Muscle layer of duodenum (tissue), 2 donors: ENCODE measurements around the gene CACNA2D2.

Source experiments
- H3K27ac ChIP-seq: one replicate; pipeline ENCODE4 v1.7.0; 2013; ENCODE audit warnings: mild to moderate bottlenecking, low read length
- H3K27me3 ChIP-seq: one replicate; pipeline ENCODE4 v1.7.0; 2013; ENCODE audit warnings: low read depth, mild to moderate bottlenecking, control low read depth, low read length
- H3K36me3 ChIP-seq, 2 donors: one replicate each; pipeline ENCODE4 v1.7.0; 2013; ENCODE audit warnings: low read length in 2 of 2, control low read depth in 1 of 2, mild to moderate bottlenecking in 1 of 2; ENCODE audit not compliant: insufficient read depth in 2 of 2, control insufficient read depth in 1 of 2
- H3K4me1 ChIP-seq, 2 donors: one replicate each; pipeline ENCODE4 v1.7.0; 2013; ENCODE audit warnings: low read length in 2 of 2, mild to moderate bottlenecking in 2 of 2, control low read depth in 1 of 2, moderate library complexity in 1 of 2; ENCODE audit not compliant: insufficient read depth in 2 of 2, control insufficient read depth in 1 of 2
- H3K4me3 ChIP-seq, 2 donors: one replicate each; pipeline ENCODE4 v1.7.0; 2013; ENCODE audit warnings: low read length in 2 of 2, low read depth in 1 of 2, mild to moderate bottlenecking in 1 of 2
- H3K9me3 ChIP-seq, 2 donors: one replicate each; pipeline ENCODE4 v1.7.0; 2013; ENCODE audit warnings: low read length in 2 of 2, control low read depth in 1 of 2, mild to moderate bottlenecking in 1 of 2; ENCODE audit not compliant: control insufficient read depth in 1 of 2
- donor health status: healthy.

The CACNA2D2 gene

DNA sequence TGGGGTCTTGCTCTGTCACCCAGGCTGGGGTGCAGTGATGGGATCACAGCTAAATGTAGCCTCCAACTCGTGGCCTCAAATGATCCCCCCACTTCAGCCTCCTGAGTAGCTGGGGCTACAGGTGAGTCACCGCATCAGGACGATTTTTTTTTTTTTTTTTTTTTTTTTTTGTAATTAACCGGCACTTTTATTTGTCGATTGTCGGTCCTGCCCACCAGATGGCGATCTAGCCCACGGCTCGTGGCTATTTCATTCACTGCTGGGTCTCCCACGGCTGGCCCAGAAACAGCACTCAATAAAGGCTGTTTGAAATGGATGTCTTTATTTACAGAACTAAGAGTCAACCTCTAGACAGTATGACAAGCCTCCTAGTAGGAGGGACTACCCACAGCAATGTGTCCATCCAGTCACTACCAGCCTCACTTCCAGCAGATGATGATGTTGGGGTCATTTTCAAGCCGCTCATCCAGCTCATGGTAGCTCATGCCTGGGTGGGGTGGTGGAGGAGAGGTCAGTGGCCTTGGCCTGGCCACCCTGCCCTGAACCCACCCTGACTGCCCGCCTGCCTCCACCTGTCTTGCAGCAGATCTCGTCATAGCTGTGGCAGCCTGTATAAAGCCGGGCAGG is 156.1 kb downstream of the CACNA2D2 start:
- H3K4me1 ChIP-seq = peaks cover 18 to 43% of the 10 kb centered on the region in 2 donors

DNA sequence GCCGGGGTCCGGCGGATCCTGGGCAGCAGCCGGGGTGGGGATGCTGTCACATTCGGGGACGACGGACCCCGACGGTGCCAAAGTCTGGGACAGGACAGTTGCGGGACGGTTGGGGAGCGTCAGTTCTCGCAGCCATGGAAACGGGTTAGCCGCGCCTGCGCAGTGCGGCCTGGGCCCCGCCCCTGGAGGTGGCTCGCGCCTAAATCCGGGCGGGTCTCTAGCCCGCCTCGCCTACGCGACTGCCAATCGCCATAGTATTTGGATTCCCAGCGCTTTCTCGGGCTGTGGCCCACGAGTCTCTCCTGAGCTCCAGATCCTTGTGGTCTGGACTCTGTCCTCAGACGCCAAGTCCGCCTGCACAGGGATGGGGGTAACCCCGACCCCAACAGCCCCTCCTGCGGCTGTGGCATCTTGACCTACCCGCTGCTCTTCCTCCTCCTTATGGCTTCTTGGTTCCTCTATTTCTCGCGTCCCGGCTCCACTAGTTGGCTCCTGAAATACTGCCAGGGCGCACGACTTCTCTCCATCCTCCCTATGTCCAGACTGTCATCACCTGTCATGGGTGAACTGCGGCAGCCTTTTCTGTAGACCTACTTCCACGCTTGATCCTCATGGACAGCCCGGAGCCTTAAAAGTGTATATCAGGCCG is 157.7 kb downstream of the CACNA2D2 start, which contains the start of gene ZMYND10:
Gene ZMYND10, minus strand, starts transcription at position 147 of the 649 bp plus-strand sequence. CDS start 153 bp downstream, outside the sequence.
- peaks cover 5 to 18% of the 10 kb centered on the region in 2 donors for H3K36me3 ChIP-seq
- H3K27me3 ChIP-seq = no peaks in the 10 kb centered on the region
- peaks cover 20 to 44% of the 10 kb centered on the region in 2 donors for H3K4me1 ChIP-seq
- peak within 1 kb of the TSS; percentile 53 to 61 for H3K4me3 ChIP-seq
- H3K9me3 ChIP-seq = no peaks in the 10 kb centered on the region
- no peak within 1 kb of the TSS for H3K27ac ChIP-seq

More for the DNA sequence above, 156.1 kb downstream of the CACNA2D2 start:
- H3K27me3 ChIP-seq = no peaks in the 10 kb centered on the region
- H3K4me3 ChIP-seq = no peak overlapping the region
- no peak overlapping the region for H3K27ac ChIP-seq
- peaks cover 5 to 20% of the 10 kb centered on the region in 2 donors for H3K36me3 ChIP-seq
- H3K9me3 ChIP-seq = no peaks in the 10 kb centered on the region

DNA sequence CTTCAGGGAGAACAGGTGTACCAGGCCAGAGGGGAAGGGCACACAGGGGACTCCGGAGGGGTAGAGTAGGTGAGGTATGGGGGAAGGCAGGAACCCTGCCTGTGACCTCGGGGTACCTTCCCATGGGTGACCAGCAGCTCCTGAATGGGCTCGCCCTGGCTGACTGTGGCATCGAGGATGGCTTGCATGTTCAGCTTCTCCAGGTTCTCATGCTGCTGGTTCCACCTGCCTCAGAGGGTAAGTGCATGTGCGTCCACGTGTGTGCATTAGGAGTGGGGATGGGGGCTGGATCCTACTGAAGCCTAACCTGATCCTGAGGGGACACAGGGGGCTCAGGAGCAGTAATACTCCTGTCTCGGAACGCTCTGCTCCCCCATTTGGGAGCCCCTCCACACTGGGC is 158.4 kb downstream of the CACNA2D2 start:
- H3K4me3 ChIP-seq = peak overlapping the region; percentile 53 to 61

DNA sequence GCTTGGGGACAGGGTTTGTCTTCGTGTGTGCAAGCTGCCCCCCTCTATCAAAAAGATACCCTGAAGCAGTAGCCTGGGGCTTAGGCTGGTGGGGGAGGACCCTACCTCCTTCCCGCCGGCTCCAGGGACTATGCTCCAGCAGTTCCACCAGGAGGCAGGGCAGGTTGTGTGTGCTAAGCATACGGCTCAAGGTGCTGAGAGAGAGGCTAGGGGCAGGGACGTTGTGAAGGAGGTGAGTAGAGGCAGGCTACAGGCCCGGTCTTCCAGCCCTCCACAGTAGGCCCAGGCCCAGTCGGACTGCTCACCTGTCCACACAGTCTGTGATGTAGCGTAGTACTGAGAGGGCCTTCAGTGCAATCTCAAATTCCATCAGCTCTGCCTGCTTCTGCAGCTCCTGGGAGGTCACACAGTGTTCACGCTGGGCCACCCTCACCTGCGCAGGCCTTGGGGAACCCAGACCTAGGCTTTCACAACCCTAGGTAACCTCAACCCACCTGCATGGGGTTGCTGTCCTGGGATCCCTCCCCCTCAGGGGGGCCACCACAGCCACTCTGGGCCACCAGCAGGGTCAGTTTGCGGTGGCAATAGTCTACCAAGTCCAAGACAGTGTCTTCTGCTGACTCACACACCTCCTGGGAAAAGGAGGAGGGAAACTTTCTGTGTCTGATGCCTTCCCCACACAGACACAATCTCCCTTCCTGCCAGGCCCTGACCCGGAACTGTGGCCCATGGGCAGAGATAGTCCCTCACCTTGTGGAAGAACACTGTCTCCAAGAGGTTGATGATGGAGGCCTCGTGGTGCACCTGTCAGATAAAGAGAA is 160.4 kb downstream of the CACNA2D2 start:
- peaks cover 13 to 46% of the 10 kb centered on the region in 2 donors for H3K4me1 ChIP-seq
- H3K27ac ChIP-seq = no peak overlapping the region

More for the DNA sequence above, 158.4 kb downstream of the CACNA2D2 start:
- H3K4me1 ChIP-seq = peaks cover 16 to 48% of the 10 kb centered on the region in 2 donors
- H3K9me3 ChIP-seq = no peaks in the 10 kb centered on the region
- no peaks in the 10 kb centered on the region for H3K27me3 ChIP-seq
- H3K36me3 ChIP-seq = peaks cover 5 to 17% of the 10 kb centered on the region in 2 donors
- no peak overlapping the region for H3K27ac ChIP-seq

DNA sequence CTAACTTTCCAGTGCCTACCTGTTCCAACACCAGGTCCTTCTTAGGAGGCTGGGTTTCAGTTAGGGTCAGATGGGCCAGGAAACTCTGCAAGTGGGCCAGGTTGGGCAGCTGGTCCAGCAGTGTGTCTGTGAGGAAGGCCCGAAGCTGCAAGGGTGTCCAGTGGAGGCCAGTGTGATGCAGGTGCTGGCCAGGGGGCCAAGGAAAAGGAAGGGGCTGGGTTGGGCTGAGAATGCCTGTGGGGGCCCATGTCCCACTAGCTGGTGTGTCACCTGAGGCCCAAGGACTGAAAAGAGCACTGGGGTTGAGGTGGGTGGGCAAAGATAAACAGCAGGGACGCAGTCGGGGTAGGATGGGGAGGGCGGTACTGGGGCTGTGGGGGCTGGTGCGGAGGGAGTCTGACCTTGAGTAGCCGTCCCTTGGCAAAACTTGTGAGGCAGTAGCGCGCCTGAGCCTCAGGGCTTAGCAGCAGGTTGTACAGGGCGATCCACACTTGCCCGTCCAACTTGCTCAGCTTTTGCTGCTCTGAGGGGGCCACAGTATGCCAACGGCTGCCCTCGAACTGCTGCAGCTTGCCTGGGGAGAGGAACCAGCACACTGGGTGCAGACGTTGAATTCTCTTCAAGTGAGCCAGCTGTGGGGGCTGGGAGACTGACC is 161.3 kb downstream of the CACNA2D2 start:
- no peaks in the 10 kb centered on the region for H3K9me3 ChIP-seq
- no peaks in the 10 kb centered on the region for H3K36me3 ChIP-seq
- H3K27me3 ChIP-seq = no peaks in the 10 kb centered on the region
- no peak overlapping the region for H3K27ac ChIP-seq
- peaks cover 13 to 44% of the 10 kb centered on the region in 2 donors for H3K4me1 ChIP-seq
- H3K4me3 ChIP-seq = no peak overlapping the region

More for the DNA sequence above, 160.4 kb downstream of the CACNA2D2 start:
- peaks cover 0 to 7% of the 10 kb centered on the region in 2 donors for H3K36me3 ChIP-seq
- H3K27me3 ChIP-seq = no peaks in the 10 kb centered on the region
- H3K9me3 ChIP-seq = no peaks in the 10 kb centered on the region
- H3K4me3 ChIP-seq = no peak overlapping the region

DNA sequence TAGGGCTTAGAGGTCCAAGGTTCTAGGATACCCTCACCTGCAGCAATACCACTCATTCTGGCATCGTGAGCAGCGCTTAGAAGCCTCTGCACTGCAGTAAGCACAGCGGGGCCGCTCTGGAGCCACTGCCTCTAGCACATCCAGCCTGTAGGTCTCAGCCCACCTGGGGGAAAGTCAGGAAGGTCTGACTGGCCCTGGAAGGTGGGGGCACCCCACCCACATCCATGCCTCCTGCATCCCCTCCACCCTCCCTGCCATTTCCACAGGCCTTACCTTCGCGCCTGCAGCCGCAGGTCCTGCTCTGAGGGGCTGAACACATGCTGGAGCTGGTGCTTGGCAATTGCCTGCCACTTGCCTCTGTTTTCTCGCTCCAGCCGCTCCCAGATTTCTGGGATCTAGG is 161.9 kb downstream of the CACNA2D2 start:
- H3K9me3 ChIP-seq = no peaks in the 10 kb centered on the region
- peaks cover 13 to 47% of the 10 kb centered on the region in 2 donors for H3K4me1 ChIP-seq
- H3K36me3 ChIP-seq = peaks cover 0 to 6% of the 10 kb centered on the region in 2 donors
- peak overlapping the region; percentile 59 to 74 for H3K4me3 ChIP-seq
- no peaks in the 10 kb centered on the region for H3K27me3 ChIP-seq
- no peak overlapping the region for H3K27ac ChIP-seq

DNA sequence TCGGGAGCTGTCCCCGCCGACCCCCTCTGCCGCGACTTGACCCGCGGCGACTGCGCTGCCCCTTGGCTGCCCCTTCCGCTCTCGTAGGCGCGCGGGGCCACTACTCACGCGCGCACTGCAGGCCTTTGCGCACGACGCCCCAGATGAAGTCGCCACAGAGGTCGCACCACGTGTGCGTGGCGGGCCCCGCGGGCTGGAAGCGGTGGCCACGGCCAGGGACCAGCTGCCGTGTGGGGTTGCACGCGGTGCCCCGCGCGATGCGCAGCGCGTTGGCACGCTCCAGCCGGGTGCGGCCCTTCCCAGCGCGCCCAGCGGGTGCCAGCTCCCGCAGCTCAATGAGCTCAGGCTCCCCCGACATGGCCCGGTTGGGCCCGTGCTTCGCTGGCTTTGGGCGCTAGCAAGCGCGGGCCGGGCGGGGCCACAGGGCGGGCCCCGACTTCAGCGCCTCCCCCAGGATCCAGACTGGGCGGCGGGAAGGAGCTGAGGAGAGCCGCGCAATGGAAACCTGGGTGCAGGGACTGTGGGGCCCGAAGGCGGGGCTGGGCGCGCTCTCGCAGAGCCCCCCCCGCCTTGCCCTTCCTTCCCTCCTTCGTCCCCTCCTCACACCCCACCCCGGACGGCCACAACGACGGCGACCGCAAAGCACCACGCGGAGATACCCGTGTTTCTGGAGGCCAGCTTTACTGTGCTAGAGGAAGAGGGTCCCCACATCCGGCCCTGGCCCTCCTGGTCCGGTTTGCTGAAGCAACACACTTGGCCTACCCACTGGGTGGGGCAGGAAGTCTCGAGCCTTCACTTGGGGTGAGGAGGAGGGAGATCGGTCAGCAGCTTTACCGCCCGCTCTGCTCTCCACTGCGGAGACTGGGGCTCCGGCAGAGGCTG is 162.7 kb downstream of the CACNA2D2 start, which contains the start of gene RASSF1:
Gene RASSF1, minus strand, starts transcription at position 389 of the 882 bp plus-strand sequence. Its CDS starts 31 bp downstream, at position 358.
- Histone ChIP-seq H3K4me3 (peak within 1 kb of the TSS; percentile 59 to 74), H3K4me1 (peaks cover 13 to 51% of the 10 kb centered on the region in 2 donors), H3K27me3 (no peaks in the 10 kb centered on the region), H3K27ac (peak within 1 kb of the TSS; percentile 69), H3K36me3 (peaks cover 0 to 8% of the 10 kb centered on the region in 2 donors), H3K9me3 (no peaks in the 10 kb centered on the region)

DNA sequence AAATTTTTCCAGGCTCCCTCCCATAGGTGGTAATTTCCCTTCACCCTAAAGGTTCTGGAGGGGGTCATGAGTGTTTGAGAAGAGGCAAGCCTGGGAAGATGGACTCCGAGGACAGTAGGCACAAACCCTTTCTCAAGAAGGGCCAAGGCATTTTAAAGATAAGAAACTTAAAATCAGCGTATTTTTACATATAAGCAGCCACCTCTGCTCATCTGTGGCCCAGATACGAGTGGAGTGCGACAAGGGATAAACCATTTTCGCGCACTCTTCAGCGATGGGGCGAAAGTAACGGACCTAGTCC is 163.3 kb downstream of the CACNA2D2 start:
- H3K36me3 ChIP-seq = peaks cover 0 to 8% of the 10 kb centered on the region in 2 donors
- peaks cover 13 to 47% of the 10 kb centered on the region in 2 donors for H3K4me1 ChIP-seq
- H3K9me3 ChIP-seq = no peaks in the 10 kb centered on the region
- H3K27me3 ChIP-seq = no peaks in the 10 kb centered on the region
- peak overlapping the region; percentile 69 for H3K27ac ChIP-seq
- H3K4me3 ChIP-seq = peak overlapping the region; percentile 59 to 74

DNA sequence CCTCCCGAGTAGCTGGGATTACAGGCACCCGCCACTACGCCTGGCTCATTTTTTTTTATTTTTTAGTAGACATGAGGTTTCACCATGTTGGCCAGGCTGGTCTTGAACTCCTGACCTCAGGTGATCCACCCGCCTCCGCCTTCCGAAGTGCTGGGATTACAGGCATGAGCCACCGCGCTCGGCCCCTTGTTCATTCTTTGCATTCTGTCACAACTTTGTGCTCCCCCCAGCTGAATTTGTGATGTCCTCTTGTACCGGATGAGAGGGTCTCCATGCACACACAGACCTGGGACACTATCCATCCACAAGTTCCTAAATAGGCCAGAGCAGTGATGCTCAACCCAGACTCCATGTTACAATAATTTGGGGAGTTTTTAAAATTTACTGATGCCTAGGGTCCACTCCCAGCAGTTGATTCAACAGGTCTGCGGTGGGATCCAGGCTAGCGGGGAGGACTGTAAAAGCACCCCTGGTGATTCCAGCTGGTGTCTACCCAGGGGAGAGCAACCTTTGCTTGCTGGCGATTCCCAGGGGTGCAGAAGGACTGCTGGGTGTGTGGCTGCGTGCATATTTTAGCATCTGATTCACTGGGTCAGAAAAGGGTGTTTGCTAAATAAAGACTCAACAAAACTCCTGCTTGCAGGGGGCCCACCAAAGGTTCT is 163.8 kb downstream of the CACNA2D2 start:
- Histone ChIP-seq H3K36me3 (peaks cover 0 to 8% of the 10 kb centered on the region in 2 donors), H3K4me3 (peak overlapping the region; percentile 59 to 74), H3K9me3 (no peaks in the 10 kb centered on the region), H3K27me3 (no peaks in the 10 kb centered on the region), H3K4me1 (peaks cover 13 to 46% of the 10 kb centered on the region in 2 donors), H3K27ac (peak overlapping the region; percentile 69)

DNA sequence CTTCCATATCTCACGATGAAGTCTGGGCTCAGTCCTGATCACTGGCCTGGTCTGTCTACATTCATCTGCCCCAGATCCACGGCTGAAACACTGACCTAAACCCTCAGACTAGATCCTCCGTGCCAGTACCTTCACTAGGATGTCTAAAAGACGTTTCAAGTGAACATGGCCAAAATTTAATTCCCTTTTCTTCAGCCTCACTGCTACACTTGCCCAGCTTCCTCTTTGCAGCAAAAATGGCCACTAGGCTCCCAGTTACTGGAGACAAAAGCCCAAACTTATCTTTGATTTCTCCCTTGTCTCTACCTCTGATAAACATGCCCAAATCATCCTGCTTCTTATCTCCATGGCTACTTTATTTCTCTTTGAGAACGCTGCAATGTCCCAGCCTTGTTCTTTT is 164.5 kb downstream of the CACNA2D2 start:
- no peaks in the 10 kb centered on the region for H3K9me3 ChIP-seq
- H3K36me3 ChIP-seq = peaks cover 0 to 8% of the 10 kb centered on the region in 2 donors
- peak overlapping the region; percentile 94 for H3K27ac ChIP-seq
- H3K4me1 ChIP-seq = peaks cover 13 to 49% of the 10 kb centered on the region in 2 donors
- no peaks in the 10 kb centered on the region for H3K27me3 ChIP-seq
- peak overlapping the region; percentile 18 to 21 for H3K4me3 ChIP-seq
